ENCODE measurements around the gene MYO3B. TPM values are rescaled to one million over a fixed set of nuclear protein-coding genes. Genes with fewer than 3 reads are reported as not detected.

The MYO3B gene
- total RNA-seq, 1 experiment from 2014 or later, result 0.09 TPM

- Histone ChIP-seq H3K9me3 (no peaks in the 10 kb centered on the region), H3K27me3 (replicated peaks; ENCODE audit: control insufficient read depth, insufficient read depth, low read length) (no peaks in the 10 kb centered on the region), H3K4me3 (ENCODE audit: low read depth, low read length) (no peak overlapping the region), H3K36me3 (ENCODE audit: control insufficient read depth, insufficient read depth, low read length) (no peaks in the 10 kb centered on the region), H3K4me1 (peaks cover 9% of the 10 kb centered on the region)
- H3K9me3 Mint-ChIP-seq (ENCODE audit: unreplicated experiment), result peaks cover 14% of the 10 kb centered on the region
- POLR2A ChIA-PET, result no interaction called here
- BruUV-seq (replicated peaks), result no TSS peak
- peaks cover 12% of the 10 kb centered on the region for H3K4me1 Mint-ChIP-seq (ENCODE audit: low read depth, unreplicated experiment)
- no peak overlapping the region for H3K4me3 Mint-ChIP-seq (ENCODE audit: unreplicated experiment)
- H3K27me3 Mint-ChIP-seq (ENCODE audit: insufficient read depth, unreplicated experiment), result no peaks in the 10 kb centered on the region
- H3K27ac Mint-ChIP-seq (ENCODE audit: unreplicated experiment), result no peak overlapping the region
- DNase-seq, result no peak
- intact Hi-C loops (cut with micrococcal nuclease; ENCODE audit: unreplicated experiment), result no loop called here
- no peak for TF ChIP-seq CTCF (IDR thresholded peaks at IDR 0.05; ENCODE audit: insufficient read depth in 1 of 2, low read depth in 1 of 2, low read length in 1 of 2, severe bottlenecking in 1 of 2, unreplicated experiment in 1 of 2)
- CTCF ChIA-PET, result no interaction called here
- peaks cover 4% of the 10 kb centered on the region for H3K36me3 Mint-ChIP-seq (ENCODE audit: insufficient read depth, unreplicated experiment)
These were observed 70.8 kb downstream of the MYO3B start for GRCh38 chr2:170248574-170249393.

GRCh38 chr2:170249761-170250160 lies 71.8 kb downstream of the MYO3B start:
- ChIA-PET POLR2A (no interaction called here), CTCF (no interaction called here)
- Histone ChIP-seq H3K27me3 (replicated peaks; ENCODE audit: control insufficient read depth, insufficient read depth, low read length) (no peaks in the 10 kb centered on the region), H3K36me3 (ENCODE audit: control insufficient read depth, insufficient read depth, low read length) (no peaks in the 10 kb centered on the region), H3K4me3 (ENCODE audit: low read depth, low read length) (no peak overlapping the region), H3K4me1 (peaks cover 16% of the 10 kb centered on the region), H3K9me3 (no peaks in the 10 kb centered on the region)
- Mint-ChIP-seq H3K27me3 (ENCODE audit: insufficient read depth, unreplicated experiment) (no peaks in the 10 kb centered on the region), H3K4me1 (ENCODE audit: low read depth, unreplicated experiment) (peaks cover 16% of the 10 kb centered on the region), H3K9me3 (ENCODE audit: unreplicated experiment) (peaks cover 17% of the 10 kb centered on the region), H3K27ac (ENCODE audit: unreplicated experiment) (no peak overlapping the region), H3K4me3 (ENCODE audit: unreplicated experiment) (no peak overlapping the region), H3K36me3 (ENCODE audit: insufficient read depth, unreplicated experiment) (peaks cover 4% of the 10 kb centered on the region)
- no TSS peak for BruUV-seq (replicated peaks)
- intact Hi-C loops (cut with micrococcal nuclease; ENCODE audit: unreplicated experiment), result no loop called here
- TF ChIP-seq CTCF (IDR thresholded peaks at IDR 0.05; ENCODE audit: insufficient read depth in 1 of 2, low read depth in 1 of 2, low read length in 1 of 2, severe bottlenecking in 1 of 2, unreplicated experiment in 1 of 2), result no peak
- DNase-seq, result no peak

GRCh38 chr2:170250584-170250983 lies 72.6 kb downstream of the MYO3B start:
- no peak for TF ChIP-seq CTCF (IDR thresholded peaks at IDR 0.05; ENCODE audit: insufficient read depth in 1 of 2, low read depth in 1 of 2, low read length in 1 of 2, severe bottlenecking in 1 of 2, unreplicated experiment in 1 of 2)

More at GRCh38 chr2:170250584-170250983, 72.6 kb downstream of the MYO3B start:
- Mint-ChIP-seq H3K27ac (ENCODE audit: unreplicated experiment) (no peak overlapping the region), H3K4me1 (ENCODE audit: low read depth, unreplicated experiment) (peaks cover 16% of the 10 kb centered on the region), H3K4me3 (ENCODE audit: unreplicated experiment) (no peak overlapping the region), H3K27me3 (ENCODE audit: insufficient read depth, unreplicated experiment) (no peaks in the 10 kb centered on the region), H3K36me3 (ENCODE audit: insufficient read depth, unreplicated experiment) (peaks cover 4% of the 10 kb centered on the region), H3K9me3 (ENCODE audit: unreplicated experiment) (peaks cover 17% of the 10 kb centered on the region)
- intact Hi-C loops (cut with micrococcal nuclease; ENCODE audit: unreplicated experiment), result no loop called here
- no TSS peak for BruUV-seq (replicated peaks)
- Histone ChIP-seq H3K27me3 (replicated peaks; ENCODE audit: control insufficient read depth, insufficient read depth, low read length) (no peaks in the 10 kb centered on the region), H3K4me3 (ENCODE audit: low read depth, low read length) (no peak overlapping the region), H3K4me1 (peaks cover 16% of the 10 kb centered on the region), H3K36me3 (ENCODE audit: control insufficient read depth, insufficient read depth, low read length) (no peaks in the 10 kb centered on the region; the same call in 1 of the 2 replicates), H3K9me3 (no peaks in the 10 kb centered on the region)
- DNase-seq, result no peak
- POLR2A ChIA-PET, result no interaction called here
- CTCF ChIA-PET, result no interaction called here

Measured in Caco-2 (cell line).